GM12878 (cell line): ENCODE data around the gene CBX8. TPM values are rescaled to one million over a fixed set of nuclear protein-coding genes. Genes with fewer than 3 reads are reported as not detected.

Experiments
- ATAC-seq: fragments of 200-7000 bp; cut with Tn5 transposase; 3 replicates; pipeline ENCODE4 v1.9.1; 2020; ENCODE audit warnings: mild to moderate bottlenecking, moderate library complexity
- BruUV-seq: library from RNA; stranded (reverse); fragments of 400-500 nt; replicated peaks from 2 replicates; lab custom pipeline; 2021; lab: Mats Ljungman, UMichigan
- CTCF ChIA-PET: fragments of 300-600 bp; sonication (Branson Sonifier 250); formaldehyde crosslinking; extraction: SDS; loops from one replicate; lab custom pipeline; 2021; ENCODE audit warnings: inconsistent platforms; lab: Yijun Ruan, JAX
- POLR2A ChIA-PET: fragments of 350-600 bp; formaldehyde crosslinking; extraction: SDS; loops from one replicate; lab custom pipeline; 2021; ENCODE audit warnings: inconsistent platforms; lab: Charles Lee
- RAD21 ChIA-PET: fragments of 300-600 bp; sonication (Branson Sonifier 250); formaldehyde crosslinking; loops from one replicate; lab custom pipeline; 2023; ENCODE audit warnings: antibody characterized with exemption; ENCODE audit not compliant: unreplicated experiment; lab: Charles Lee
- SMC1A ChIA-PET: fragments of 300-600 bp; sonication (Branson Sonifier 250); formaldehyde crosslinking; loops from one replicate; lab custom pipeline; 2023; ENCODE audit not compliant: unreplicated experiment, uncharacterized antibody; lab: Charles Lee
- DNase-seq: peaks from one replicate; pipeline ENCODE4 v3.0.0-alpha.2; 2011; ENCODE audit warnings: low read depth, low spot score
- FAIRE-seq: peaks from 3 replicates; lab custom pipeline; 2011; peaks lifted over from hg19 to GRCh38; lab: Jason Lieb, UNC
- H2AFZ ChIP-seq: 2 replicates; pipeline ENCODE4 v1.6.0; 2011; ENCODE audit warnings: low read depth, low read length, control low read depth; ENCODE audit not compliant: control insufficient read depth
- H3K27ac ChIP-seq: 2 replicates; pipeline ENCODE4 v1.5.1; 2011; ENCODE audit warnings: control low read depth; ENCODE audit not compliant: control insufficient read depth, insufficient read depth
- H3K27me3 ChIP-seq, 2 experiments: replicated peaks in 1 of 2; 2 replicates each; pipeline versions ENCODE4 v1.6.0 to v1.6.1; 2011; ENCODE audit warnings: low read length in 1 of 2; ENCODE audit not compliant: control insufficient read depth in 2 of 2, insufficient read depth in 2 of 2
- H3K36me3 ChIP-seq, 2 experiments: 2 replicates each; pipeline ENCODE4 v1.5.1; 2011; ENCODE audit warnings: low read length in 1 of 2; ENCODE audit not compliant: control insufficient read depth in 2 of 2, insufficient read depth in 2 of 2
- H3K4me1 ChIP-seq: 2 replicates; pipeline ENCODE4 v1.6.1; 2011; ENCODE audit warnings: mild to moderate bottlenecking, low read length, moderate library complexity, mixed read lengths; ENCODE audit not compliant: control insufficient read depth, insufficient read depth
- H3K4me2 ChIP-seq: 2 replicates; pipeline ENCODE4 v1.6.0; 2011; ENCODE audit warnings: control low read depth; ENCODE audit not compliant: control insufficient read depth, insufficient read depth
- H3K4me3 ChIP-seq: fragments of 200-600 bp; sonication (generic); 2 replicates; pipeline ENCODE4 v1.5.1; 2016
- H3K79me2 ChIP-seq: 2 replicates; pipeline ENCODE4 v1.6.0; 2011; ENCODE audit warnings: low read length; ENCODE audit not compliant: control insufficient read depth, insufficient read depth
- H3K9ac ChIP-seq: 2 replicates; pipeline ENCODE4 v1.8.0; 2011; ENCODE audit warnings: low read length, control low read depth, mixed read lengths; ENCODE audit not compliant: control insufficient read depth, insufficient read depth
- H3K9me3 ChIP-seq: replicated peaks from 3 replicates; pipeline ENCODE4 v1.5.1; 2011; ENCODE audit warnings: mild to moderate bottlenecking, low read length; ENCODE audit not compliant: control insufficient read depth, insufficient read depth
- H4K20me1 ChIP-seq: 2 replicates; pipeline ENCODE4 v1.6.0; 2011; ENCODE audit not compliant: control insufficient read depth, insufficient read depth
- CREM ChIP-seq: IDR thresholded peaks from 2 replicates; pipeline ENCODE4 v1.6.1; 2014; ENCODE audit warnings: antibody characterized with exemption, low read depth
- CTCF ChIP-seq, 3 experiments: IDR thresholded peaks in 2 of 3; conservative IDR thresholded peaks in 1 of 3; 2 replicates each; pipeline ENCODE4 v1.5.1; 2011; ENCODE audit warnings: low read depth in 3 of 3, low read length in 3 of 3, mild to moderate bottlenecking in 3 of 3, control low read depth in 2 of 3, moderate library complexity in 2 of 3, inconsistent platforms in 1 of 3, mixed read lengths in 1 of 3; ENCODE audit not compliant: control insufficient read depth in 2 of 3, insufficient read depth in 1 of 3; ENCODE audit errors: extremely low read depth in 1 of 3
- EGR1 ChIP-seq, 2 experiments: IDR thresholded peaks; 1 replicate in 1 of 2; 2 replicates in 1 of 2; pipeline ENCODE4 v1.6.1; 2011 to 2012; ENCODE audit warnings: low read depth in 2 of 2, low read length in 2 of 2, borderline replicate concordance in 1 of 2, mild to moderate bottlenecking in 1 of 2, moderate library complexity in 1 of 2
- GATAD2B ChIP-seq: fragments of 450-650 bp; conservative IDR thresholded peaks from 2 replicates; pipeline ENCODE4 v1.6.1; 2017; ENCODE audit warnings: low read depth, mild to moderate bottlenecking, moderate library complexity
- IKZF1 ChIP-seq: fragments of 450-650 bp; conservative IDR thresholded peaks from 2 replicates; pipeline ENCODE4 v1.6.1; 2017; ENCODE audit warnings: antibody characterized with exemption, mild to moderate bottlenecking
- IRF4 ChIP-seq: IDR thresholded peaks from 2 replicates; pipeline ENCODE4 v1.6.1; 2011; ENCODE audit warnings: low read depth, low read length
- MEF2A ChIP-seq: IDR thresholded peaks from 2 replicates; pipeline ENCODE4 v1.6.1; 2011; ENCODE audit warnings: low read depth, mild to moderate bottlenecking, low read length, moderate library complexity; ENCODE audit not compliant: insufficient read depth
- MXI1 ChIP-seq: fragments of 150-350 bp; IDR thresholded peaks from 2 replicates; pipeline ENCODE4 v1.6.1; 2011; ENCODE audit warnings: low read depth, mild to moderate bottlenecking, inconsistent platforms, low read length, improper control_type of control experiment
- MYB ChIP-seq: fragments of 150-350 bp; IDR thresholded peaks from 2 replicates; pipeline ENCODE4 v1.6.1; 2014; ENCODE audit warnings: mild to moderate bottlenecking, low read depth, low read length, borderline replicate concordance
- SIN3A ChIP-seq: IDR thresholded peaks from 2 replicates; pipeline ENCODE4 v1.6.1; 2012; ENCODE audit warnings: low read depth, low read length, improper control_type of control experiment
- TCF12 ChIP-seq: IDR thresholded peaks from 2 replicates; pipeline ENCODE4 v1.6.1; 2011; ENCODE audit warnings: low read depth, mild to moderate bottlenecking, low read length
- ZBTB4 ChIP-seq: fragments of 450-650 bp; formaldehyde crosslinking; IDR thresholded peaks from 2 replicates; pipeline ENCODE4 v1.4.0; 2022; ENCODE audit warnings: mild to moderate bottlenecking, moderate library complexity
- ZZZ3 ChIP-seq: IDR thresholded peaks from 2 replicates; pipeline ENCODE4 v1.6.1; 2011; ENCODE audit warnings: low read depth; ENCODE audit not compliant: control insufficient read depth, insufficient read length
- WGBS: methylation state at CpG from one replicate; pipeline ENCODE4 v1.1.6; 2016; ENCODE audit warnings: low lambda C conversion rate; ENCODE audit not compliant: insufficient replicate concordance, insufficient coverage; ENCODE audit errors: missing lambda C conversion rate; 5-methylcytosine and 5-hydroxymethylcytosine counted together
- in situ Hi-C: fragments of 300-500 bp; cut with MboI; formaldehyde crosslinking; loops from 9 replicates; pipeline ENCODE4 v1.14.3; 2018; ENCODE audit warnings: mixed read lengths
- intact Hi-C: fragments of 100-400 bp; cut with micrococcal nuclease; formaldehyde crosslinking; loops from one replicate; pipeline ENCODE4 v1.14.2; 2022; ENCODE audit not compliant: unreplicated experiment
- polyA plus RNA-seq, 11 experiments: library from polyadenylated mRNA; depleted of rRNA in 4 of 11; unstranded in 6 of 11; stranded (reverse) in 5 of 11; fragments of >200 nt; fragmentation: Nextera tagmentation in 4 of 11; fragmentation: Illumina TruSeq in 1 of 11; extraction: Ambion mirVana in 4 of 11; extraction: Trizol in 1 of 11; gene quantifications; 1 replicate in 1 of 11; 2 replicates in 10 of 11; pipeline versions ENCODE4 v1.2.1 to v1.2.3, GENCODE V29; 2011 to 2016; ENCODE audit warnings: inconsistent platforms in 2 of 11, missing spikeins in 2 of 11, low read depth in 1 of 11
- total RNA-seq, 4 experiments: library from RNA; depleted of rRNA in 3 of 4; stranded (reverse); fragments of >200 nt in 3 of 4; fragmentation: Illumina TruSeq in 1 of 4; extraction: Trizol in 1 of 4; gene quantifications; 2 replicates each; pipeline versions ENCODE4 v1.2.1 to v1.2.3, GENCODE V29; 2013 to 2021

CBX8 gene
- total and polyA plus RNA-seq, 10 of the 15 experiments (the other 5 are each of a cell fraction or from before 2014, with no cell fraction given): 0.03 to 6.7 (median 1.9) TPM

GRCh38 chr17:79798299-79799173 is 1.7 kb upstream of the CBX8 start (continued):
- TF ChIP-seq MYB: no peak
- TF ChIP-seq, all 136 proteins: peak for 6

GRCh38 chr17:79797492-79798298 is 818 bp upstream of the CBX8 start:
- no peaks in the 10 kb centered on the region; the same call in 2 of the 3 replicates for H3K9me3 ChIP-seq
- BruUV-seq: no TSS peak
- H3K4me3 ChIP-seq: peak overlapping the region; percentile 65; the same call in 1 of the 2 replicates
- H3K27me3 ChIP-seq: peaks cover 18 to 37% of the 10 kb centered on the region in 2 experiments
- no peaks in the 10 kb centered on the region for H4K20me1 ChIP-seq
- intact Hi-C loops (no loop called here), in situ Hi-C loops (no loop called here)
- ATAC-seq: peak; percentile 58
- RAD21 ChIA-PET: interaction anchor here (0.7 to 1.4 kb wide), 15 partner anchors 8 to 196 kb away, joined by 3 to 22 read pairs (median 4); partner anchors contain the start of gene CBX4
- SMC1A ChIA-PET: interaction anchor here (0.8 to 2.2 kb wide), 8 partner anchors 9 to 117 kb away, joined by 3 to 12 read pairs (median 4); partner anchors contain the start of gene CBX2
- H3K79me2 ChIP-seq: no peaks in the 10 kb centered on the region
- no peak for DNase-seq
- FAIRE-seq: no peak
- WGBS: 2% methylated on average over 24 of the region's 89 CpGs
- H2AFZ ChIP-seq: peak overlapping the region; percentile 27
- H3K4me2 ChIP-seq: peak overlapping the region; percentile 92
- CTCF ChIA-PET: interaction anchor here (0.8 to 1.8 kb wide), 9 partner anchors 11 to 236 kb away, joined by 3 to 8 read pairs (median 5); no protein-coding TSS in a partner anchor
- no peak overlapping the region for H3K27ac ChIP-seq
- peak overlapping the region; percentile 16; the same call in 1 of the 2 replicates for H3K9ac ChIP-seq
- POLR2A ChIA-PET: interaction anchor here (0.6 to 1.8 kb wide), 13 partner anchors 11 to 1142 kb away, joined by 3 to 15 read pairs (median 4); partner anchors contain the start of gene CBX4
- H3K4me1 ChIP-seq: peaks cover 29% of the 10 kb centered on the region
- H3K36me3 ChIP-seq: peaks cover 2 to 3% of the 10 kb centered on the region in 2 experiments; a peak in 2 of 4 replicates
- TF ChIP-seq IRF4 (no peak), IKZF1 (0 out of 2 replicates have a peak, but pooled peaks have one; percentile 42), TCF12 (0 out of 2 replicates have a peak, but pooled peaks have one; percentile 26), CTCF (IDR thresholded peaks at IDR 0.05 in 2 of 3, conservative IDR thresholded peaks at IDR 0.05 in 1 of 3; ENCODE audit: control insufficient read depth in 2 of 3, extremely low read depth in 1 of 3, insufficient read depth in 1 of 3, low read depth in 3 of 3, low read length in 3 of 3) (no peak), EGR1 (IDR thresholded peaks at IDR 0.05; ENCODE audit: borderline replicate concordance in 1 of 2, low read depth in 2 of 2, low read length in 2 of 2) (0 out of 3 replicates have a peak, but pooled peaks of 1 of the 2 experiments have one; percentile 39), ZBTB4 (CRISPR knock-in tag) (no peak), MEF2A (no peak), SIN3A (no peak), GATAD2B (peak; percentile 52; the same call in 1 of the 2 replicates), ZZZ3 (no peak), MXI1 (no peak), CREM (no peak)
